ENCODE measurements around the gene ANKRD10.

Gene ANKRD10

DNA sequence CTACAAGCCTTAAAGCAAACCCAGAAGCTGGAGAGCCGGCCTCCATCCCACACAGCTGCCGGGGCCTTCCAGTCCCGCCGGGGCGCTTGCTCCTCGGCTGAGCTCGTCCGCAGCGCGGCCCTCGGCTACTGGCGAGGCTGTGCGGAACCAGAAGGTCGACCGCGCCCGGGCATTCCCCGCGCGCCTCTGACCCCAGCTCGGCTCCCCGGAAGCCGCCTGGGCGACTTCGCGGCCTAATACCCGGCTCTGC lies 863 bp downstream of the ANKRD10 start:
- TF ChIP-seq RAD21 (IDR thresholded peaks at IDR 0.05; ENCODE audit: low read depth) (no peak), TEAD4 (IDR thresholded peaks at IDR 0.05) (no peak), EGR1 (IDR thresholded peaks at IDR 0.05) (no peak), ZBTB7A (IDR thresholded peaks at IDR 0.05; ENCODE audit: low read depth) (no peak), TCF12 (IDR thresholded peaks at IDR 0.05; ENCODE audit: low read depth) (no peak), CEBPB (IDR thresholded peaks at IDR 0.05) (no peak), YY1 (IDR thresholded peaks at IDR 0.05; ENCODE audit: low read depth) (no peak), TAF1 (IDR thresholded peaks at IDR 0.05; ENCODE audit: low read depth) (no peak), CREB1 (IDR thresholded peaks at IDR 0.05; ENCODE audit: low read depth) (no peak), FOXM1 (IDR thresholded peaks at IDR 0.05; ENCODE audit: borderline replicate concordance, low read depth) (no peak), NFIC (IDR thresholded peaks at IDR 0.05) (no peak)
- TF ChIP-seq, protein P1, sequence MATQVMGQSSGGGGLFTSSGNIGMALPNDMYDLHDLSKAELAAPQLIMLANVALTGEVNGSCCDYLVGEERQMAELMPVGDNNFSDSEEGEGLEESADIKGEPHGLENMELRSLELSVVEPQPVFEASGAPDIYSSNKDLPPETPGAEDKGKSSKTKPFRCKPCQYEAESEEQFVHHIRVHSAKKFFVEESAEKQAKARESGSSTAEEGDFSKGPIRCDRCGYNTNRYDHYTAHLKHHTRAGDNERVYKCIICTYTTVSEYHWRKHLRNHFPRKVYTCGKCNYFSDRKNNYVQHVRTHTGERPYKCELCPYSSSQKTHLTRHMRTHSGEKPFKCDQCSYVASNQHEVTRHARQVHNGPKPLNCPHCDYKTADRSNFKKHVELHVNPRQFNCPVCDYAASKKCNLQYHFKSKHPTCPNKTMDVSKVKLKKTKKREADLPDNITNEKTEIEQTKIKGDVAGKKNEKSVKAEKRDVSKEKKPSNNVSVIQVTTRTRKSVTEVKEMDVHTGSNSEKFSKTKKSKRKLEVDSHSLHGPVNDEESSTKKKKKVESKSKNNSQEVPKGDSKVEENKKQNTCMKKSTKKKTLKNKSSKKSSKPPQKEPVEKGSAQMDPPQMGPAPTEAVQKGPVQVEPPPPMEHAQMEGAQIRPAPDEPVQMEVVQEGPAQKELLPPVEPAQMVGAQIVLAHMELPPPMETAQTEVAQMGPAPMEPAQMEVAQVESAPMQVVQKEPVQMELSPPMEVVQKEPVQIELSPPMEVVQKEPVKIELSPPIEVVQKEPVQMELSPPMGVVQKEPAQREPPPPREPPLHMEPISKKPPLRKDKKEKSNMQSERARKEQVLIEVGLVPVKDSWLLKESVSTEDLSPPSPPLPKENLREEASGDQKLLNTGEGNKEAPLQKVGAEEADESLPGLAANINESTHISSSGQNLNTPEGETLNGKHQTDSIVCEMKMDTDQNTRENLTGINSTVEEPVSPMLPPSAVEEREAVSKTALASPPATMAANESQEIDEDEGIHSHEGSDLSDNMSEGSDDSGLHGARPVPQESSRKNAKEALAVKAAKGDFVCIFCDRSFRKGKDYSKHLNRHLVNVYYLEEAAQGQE (IDR thresholded peaks at IDR 0.05; ENCODE audit: low read depth) = no peak
- TF ChIP-seq, protein P2, sequence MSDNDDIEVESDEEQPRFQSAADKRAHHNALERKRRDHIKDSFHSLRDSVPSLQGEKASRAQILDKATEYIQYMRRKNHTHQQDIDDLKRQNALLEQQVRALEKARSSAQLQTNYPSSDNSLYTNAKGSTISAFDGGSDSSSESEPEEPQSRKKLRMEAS (IDR thresholded peaks at IDR 0.05) = no peak
- TF ChIP-seq, protein P3, sequence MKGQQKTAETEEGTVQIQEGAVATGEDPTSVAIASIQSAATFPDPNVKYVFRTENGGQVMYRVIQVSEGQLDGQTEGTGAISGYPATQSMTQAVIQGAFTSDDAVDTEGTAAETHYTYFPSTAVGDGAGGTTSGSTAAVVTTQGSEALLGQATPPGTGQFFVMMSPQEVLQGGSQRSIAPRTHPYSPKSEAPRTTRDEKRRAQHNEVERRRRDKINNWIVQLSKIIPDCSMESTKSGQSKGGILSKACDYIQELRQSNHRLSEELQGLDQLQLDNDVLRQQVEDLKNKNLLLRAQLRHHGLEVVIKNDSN (IDR thresholded peaks at IDR 0.05) = no peak

DNA sequence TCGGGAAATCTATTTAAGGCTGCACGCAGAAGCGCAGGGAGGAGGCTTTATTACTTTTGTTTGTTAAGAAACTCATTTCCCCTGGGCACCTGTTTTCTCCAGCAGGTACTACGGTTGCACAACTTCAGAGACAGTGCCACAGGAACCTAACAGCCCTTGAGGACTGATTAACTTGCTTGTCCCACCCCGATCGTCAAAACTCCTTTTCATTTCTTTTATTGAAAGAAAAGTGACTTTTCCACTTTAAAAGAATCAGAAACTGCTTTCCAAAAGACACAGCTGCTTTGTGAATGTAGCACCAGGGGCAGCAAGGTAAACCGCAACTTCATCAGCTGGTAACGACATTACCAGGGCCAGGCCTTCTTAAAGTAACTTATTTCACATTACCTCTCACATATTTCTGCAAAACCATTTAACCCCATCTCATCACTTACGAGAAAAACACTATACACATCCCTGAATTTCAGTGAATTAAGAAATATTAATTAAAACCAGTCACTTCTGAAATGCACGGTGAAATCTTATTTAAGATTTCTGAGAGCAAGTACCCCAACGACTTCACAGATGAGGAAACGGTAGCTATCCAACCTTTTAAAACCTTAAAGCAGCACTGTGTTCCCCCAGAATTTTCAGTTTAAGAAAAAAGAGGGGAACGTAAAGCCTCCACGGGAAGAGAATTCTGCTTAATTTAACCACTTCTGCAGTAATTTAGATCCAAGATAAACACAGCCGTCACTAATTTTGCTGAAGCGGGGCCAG lies 1.4 kb downstream of the ANKRD10 start:
- peak; percentile 75 for TF ChIP-seq CEBPB (IDR thresholded peaks at IDR 0.05)
- TF ChIP-seq, protein P1 (IDR thresholded peaks at IDR 0.05; ENCODE audit: low read depth) = no peak
- TF ChIP-seq TEAD4 (IDR thresholded peaks at IDR 0.05) = no peak
- TF ChIP-seq ZBTB7A (IDR thresholded peaks at IDR 0.05; ENCODE audit: low read depth) = no peak

DNA sequence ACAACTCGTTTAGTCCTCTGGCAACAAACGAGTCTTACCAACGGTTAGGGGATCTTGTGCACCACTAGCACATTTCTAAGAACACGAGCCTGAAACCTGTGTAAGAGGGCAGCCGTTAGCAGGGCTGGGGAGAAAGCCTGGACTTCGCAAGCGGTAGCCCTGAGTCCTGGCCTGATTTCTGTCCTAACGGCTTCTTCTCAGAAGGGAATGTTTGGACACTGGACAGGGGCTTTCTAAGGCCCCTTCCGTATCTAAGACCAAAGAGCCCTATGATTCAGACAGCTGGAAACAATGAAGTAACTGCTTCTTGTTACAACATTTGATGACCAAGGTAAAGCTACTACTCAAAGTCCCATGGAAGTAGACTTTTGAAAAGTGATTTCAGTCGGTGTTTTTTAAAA lies 2.2 kb downstream of the ANKRD10 start:
- TF ChIP-seq NFIC (IDR thresholded peaks at IDR 0.05) = no peak
- TF ChIP-seq TEAD4 (IDR thresholded peaks at IDR 0.05) = no peak
- TF ChIP-seq TAF1 (IDR thresholded peaks at IDR 0.05; ENCODE audit: low read depth) = no peak
- TF ChIP-seq, protein P3 (IDR thresholded peaks at IDR 0.05) = no peak
- no peak for TF ChIP-seq CEBPB (IDR thresholded peaks at IDR 0.05)
- TF ChIP-seq RAD21 (IDR thresholded peaks at IDR 0.05; ENCODE audit: low read depth) = no peak
- TF ChIP-seq CREB1 (IDR thresholded peaks at IDR 0.05; ENCODE audit: low read depth) = no peak
- TF ChIP-seq EGR1 (IDR thresholded peaks at IDR 0.05) = no peak

DNA sequence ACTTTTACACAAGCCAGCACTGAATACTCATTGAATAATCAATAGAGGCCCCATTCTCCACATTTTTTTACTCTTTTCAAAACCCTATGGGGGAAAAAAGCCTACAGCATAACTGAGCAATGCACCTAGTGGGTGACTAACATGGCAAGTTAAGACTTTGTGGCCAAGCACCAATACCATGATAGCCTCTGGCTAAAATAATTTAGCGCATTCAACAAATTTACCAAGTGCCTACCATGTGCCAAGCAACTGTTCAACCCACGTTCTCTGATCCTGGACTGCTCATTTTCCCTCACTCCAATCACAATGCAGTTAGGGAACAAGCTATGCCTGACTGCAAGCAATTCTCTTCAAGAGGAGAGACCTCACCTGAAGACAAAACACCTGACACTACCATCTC lies 3.0 kb downstream of the ANKRD10 start:
- TF ChIP-seq YY1 (IDR thresholded peaks at IDR 0.05; ENCODE audit: low read depth) = no peak
- no peak for TF ChIP-seq TEAD4 (IDR thresholded peaks at IDR 0.05)
- TF ChIP-seq FOXM1 (IDR thresholded peaks at IDR 0.05; ENCODE audit: borderline replicate concordance, low read depth) = no peak
- no peak for TF ChIP-seq TAF1 (IDR thresholded peaks at IDR 0.05; ENCODE audit: low read depth)
- no peak for TF ChIP-seq EP300 (IDR thresholded peaks at IDR 0.05; ENCODE audit: borderline replicate concordance)
- no peak for TF ChIP-seq TCF12 (IDR thresholded peaks at IDR 0.05; ENCODE audit: low read depth)
- TF ChIP-seq, protein P1 (IDR thresholded peaks at IDR 0.05; ENCODE audit: low read depth) = no peak
- TF ChIP-seq, protein P3 (IDR thresholded peaks at IDR 0.05) = no peak
- no peak for TF ChIP-seq CREB1 (IDR thresholded peaks at IDR 0.05; ENCODE audit: low read depth)
- TF ChIP-seq, protein P2 (IDR thresholded peaks at IDR 0.05) = no peak
- TF ChIP-seq NFIC (IDR thresholded peaks at IDR 0.05) = no peak
- TF ChIP-seq EGR1 (IDR thresholded peaks at IDR 0.05) = no peak
- no peak for TF ChIP-seq CEBPB (IDR thresholded peaks at IDR 0.05)
- no peak for TF ChIP-seq ZBTB7A (IDR thresholded peaks at IDR 0.05; ENCODE audit: low read depth)
- no peak for TF ChIP-seq RAD21 (IDR thresholded peaks at IDR 0.05; ENCODE audit: low read depth)
